ENCODE results near the gene FIGNL1.
A peak's percentile ranks its signal among the peaks of the same experiment; 100 is the strongest.

FIGNL1 gene

DNA sequence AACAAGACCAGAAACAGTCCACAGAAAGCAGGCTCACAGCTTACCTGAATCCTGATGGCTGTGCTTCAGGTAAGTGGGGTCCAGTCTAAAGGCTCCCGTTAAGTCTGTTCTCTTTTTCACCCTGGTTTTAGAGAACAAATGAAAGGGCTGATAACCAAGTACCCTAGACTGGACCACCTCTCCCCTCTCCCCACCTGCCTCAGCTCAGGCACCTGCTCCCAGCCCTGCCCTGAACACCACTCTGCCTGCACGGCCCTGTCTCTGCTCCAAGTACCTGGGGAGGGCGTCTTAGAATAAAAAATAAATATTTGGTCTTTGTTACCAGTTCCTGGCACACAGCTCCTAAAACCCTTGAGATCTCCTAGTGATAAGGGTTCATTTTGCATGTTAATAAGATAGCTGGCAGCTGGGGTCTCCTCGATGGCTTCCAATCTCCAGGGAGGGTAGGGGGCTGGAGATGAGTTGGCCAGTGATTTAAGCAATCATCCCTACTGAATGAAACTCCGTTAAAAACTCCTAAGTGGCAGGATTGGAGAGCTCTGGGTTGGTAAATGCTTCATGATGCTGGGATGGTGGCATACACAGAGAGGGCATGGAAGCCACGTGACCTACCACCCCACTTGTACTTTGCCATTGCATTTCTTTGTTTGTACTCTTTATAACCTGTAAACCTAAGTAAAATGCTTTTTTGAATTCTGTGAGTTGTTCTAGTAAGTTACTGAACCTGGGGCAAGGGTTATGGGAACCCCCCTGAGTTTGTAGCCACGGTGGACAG lies 29.8 kb upstream of the FIGNL1 start:
- TF ChIP-seq, protein P1, sequence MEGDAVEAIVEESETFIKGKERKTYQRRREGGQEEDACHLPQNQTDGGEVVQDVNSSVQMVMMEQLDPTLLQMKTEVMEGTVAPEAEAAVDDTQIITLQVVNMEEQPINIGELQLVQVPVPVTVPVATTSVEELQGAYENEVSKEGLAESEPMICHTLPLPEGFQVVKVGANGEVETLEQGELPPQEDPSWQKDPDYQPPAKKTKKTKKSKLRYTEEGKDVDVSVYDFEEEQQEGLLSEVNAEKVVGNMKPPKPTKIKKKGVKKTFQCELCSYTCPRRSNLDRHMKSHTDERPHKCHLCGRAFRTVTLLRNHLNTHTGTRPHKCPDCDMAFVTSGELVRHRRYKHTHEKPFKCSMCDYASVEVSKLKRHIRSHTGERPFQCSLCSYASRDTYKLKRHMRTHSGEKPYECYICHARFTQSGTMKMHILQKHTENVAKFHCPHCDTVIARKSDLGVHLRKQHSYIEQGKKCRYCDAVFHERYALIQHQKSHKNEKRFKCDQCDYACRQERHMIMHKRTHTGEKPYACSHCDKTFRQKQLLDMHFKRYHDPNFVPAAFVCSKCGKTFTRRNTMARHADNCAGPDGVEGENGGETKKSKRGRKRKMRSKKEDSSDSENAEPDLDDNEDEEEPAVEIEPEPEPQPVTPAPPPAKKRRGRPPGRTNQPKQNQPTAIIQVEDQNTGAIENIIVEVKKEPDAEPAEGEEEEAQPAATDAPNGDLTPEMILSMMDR (IDR thresholded peaks at IDR 0.05; ENCODE audit: insufficient read depth, low read depth, low read length, missing control alignments), result no peak
- DNase-seq (ENCODE audit: low read depth), result no peak
- no peak overlapping the region for H3K4me3 ChIP-seq (ENCODE audit: low read depth, low read length)

DNA sequence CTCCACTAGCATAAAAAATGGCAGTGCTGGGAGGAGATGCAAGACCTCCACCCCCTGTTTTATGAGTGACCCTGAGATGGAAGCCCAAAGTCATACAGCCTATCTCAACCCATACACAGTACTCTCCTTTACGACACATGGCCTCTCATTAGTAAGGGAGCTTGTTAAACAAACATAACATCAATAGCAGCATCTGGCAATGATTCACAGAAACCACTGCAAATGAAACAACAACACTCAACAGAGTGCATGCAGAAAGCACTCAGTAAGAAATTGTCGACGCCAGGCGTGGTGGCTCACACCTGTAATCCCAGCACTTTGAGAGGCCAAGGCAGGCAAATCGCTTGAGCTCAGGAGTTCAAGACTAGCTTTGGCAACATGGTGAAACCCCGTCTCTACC lies 27.5 kb upstream of the FIGNL1 start:
- H3K4me3 ChIP-seq (ENCODE audit: low read depth, low read length), result no peak overlapping the region
- DNase-seq (ENCODE audit: low read depth), result no peak
- TF ChIP-seq, protein P1 (IDR thresholded peaks at IDR 0.05; ENCODE audit: insufficient read depth, low read depth, low read length, missing control alignments), result no peak

DNA sequence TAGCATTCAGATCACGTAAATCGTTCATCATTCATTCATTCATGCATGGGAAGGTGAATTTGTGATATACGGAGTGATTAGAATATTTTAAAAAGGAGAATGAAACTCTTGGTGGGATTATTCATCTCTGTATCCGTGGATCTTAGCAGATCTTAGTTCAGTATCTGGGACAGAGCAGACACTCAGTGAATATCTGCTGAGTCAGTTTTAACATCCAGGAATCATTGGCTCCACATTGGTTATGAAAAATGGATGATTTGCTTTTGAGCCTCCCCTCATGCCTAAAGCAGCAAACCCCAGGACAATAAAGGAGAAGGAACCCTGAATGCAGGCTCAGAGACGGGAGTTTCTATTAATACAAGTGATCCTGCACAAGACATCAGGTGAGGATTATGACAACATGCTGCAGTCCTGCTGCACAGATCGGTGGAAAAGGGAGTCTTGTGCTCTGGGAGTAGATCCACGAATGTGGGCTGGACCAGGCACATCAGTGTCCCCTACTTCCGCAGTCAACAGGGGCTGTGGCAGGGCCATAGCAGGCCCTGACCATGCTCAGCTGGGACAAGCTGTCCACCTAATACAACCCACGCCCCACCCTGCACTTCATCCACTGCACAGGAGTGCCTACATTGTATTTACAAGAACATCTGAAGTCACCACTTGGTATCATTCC lies 26.9 kb upstream of the FIGNL1 start:
- TF ChIP-seq, protein P1 (IDR thresholded peaks at IDR 0.05; ENCODE audit: insufficient read depth, low read depth, low read length, missing control alignments), result no peak
- H3K4me3 ChIP-seq (ENCODE audit: low read depth, low read length), result no peak overlapping the region

DNA sequence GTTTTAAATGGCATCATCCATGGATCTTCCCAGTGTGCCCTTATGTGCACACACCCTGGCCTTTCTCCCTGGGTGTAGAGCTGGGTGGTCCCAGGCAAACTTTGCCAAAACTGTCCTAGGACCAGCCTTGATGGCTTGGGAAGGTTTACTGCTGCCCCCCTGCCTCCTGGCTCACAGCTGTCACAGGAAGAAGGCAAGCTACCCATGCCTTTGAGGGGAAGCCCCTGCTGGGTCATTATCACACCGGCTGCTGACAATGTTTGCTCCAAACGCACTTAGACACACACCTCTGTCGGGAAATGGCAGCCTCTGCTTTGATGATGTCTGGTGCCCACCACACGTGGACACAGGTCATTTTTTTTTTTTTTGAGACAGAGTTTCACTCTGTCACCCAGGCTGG lies 25.2 kb upstream of the FIGNL1 start:
- no peak overlapping the region for H3K4me3 ChIP-seq (ENCODE audit: low read depth, low read length)
- TF ChIP-seq, protein P1 (IDR thresholded peaks at IDR 0.05; ENCODE audit: insufficient read depth, low read depth, low read length, missing control alignments), result no peak
- peak; percentile 11 for DNase-seq (ENCODE audit: low read depth)

More for the DNA sequence above, 26.9 kb upstream of the FIGNL1 start:
- no peak for DNase-seq (ENCODE audit: low read depth)

DNA sequence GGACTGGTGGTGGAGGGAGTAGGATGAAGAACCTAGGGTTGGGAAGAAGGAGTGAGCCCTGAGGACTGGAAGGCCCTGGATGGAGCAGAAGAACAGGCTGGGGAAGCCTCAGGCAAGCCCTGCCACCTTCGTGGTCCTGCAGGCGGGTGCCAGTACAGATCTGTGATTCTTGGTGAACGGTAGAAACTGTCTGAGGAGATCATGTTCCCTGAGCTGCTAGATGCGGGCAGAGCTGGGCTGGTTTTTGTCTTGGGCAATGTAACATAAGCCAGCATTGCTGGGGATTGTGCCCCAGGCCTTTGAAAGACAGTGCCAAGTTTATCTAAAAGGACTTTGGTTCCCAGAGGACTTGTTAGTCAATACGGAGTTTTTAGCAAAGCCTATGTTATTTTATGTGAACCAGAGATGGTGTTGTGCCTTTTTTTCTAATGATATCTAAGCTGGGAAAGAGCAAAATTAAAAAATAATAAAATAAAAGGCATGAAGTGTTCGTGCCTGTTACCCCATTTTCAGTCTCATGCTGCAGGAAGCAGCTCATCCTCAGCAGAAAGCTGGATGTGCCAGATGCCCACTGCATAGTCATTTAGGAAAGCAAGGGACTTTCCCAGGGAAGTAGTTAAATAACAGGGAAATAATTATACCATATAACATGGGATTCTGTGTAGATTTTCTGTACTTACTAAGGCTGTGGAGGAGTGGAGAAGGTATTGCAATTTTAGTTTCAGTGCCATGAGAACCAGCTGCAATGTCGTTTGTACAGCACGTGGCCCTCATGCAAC lies 24.4 kb upstream of the FIGNL1 start:
- TF ChIP-seq, protein P1 (IDR thresholded peaks at IDR 0.05; ENCODE audit: insufficient read depth, low read depth, low read length, missing control alignments), result no peak
- no peak for DNase-seq (ENCODE audit: low read depth)
- no peak overlapping the region for H3K4me3 ChIP-seq (ENCODE audit: low read depth, low read length)

DNA sequence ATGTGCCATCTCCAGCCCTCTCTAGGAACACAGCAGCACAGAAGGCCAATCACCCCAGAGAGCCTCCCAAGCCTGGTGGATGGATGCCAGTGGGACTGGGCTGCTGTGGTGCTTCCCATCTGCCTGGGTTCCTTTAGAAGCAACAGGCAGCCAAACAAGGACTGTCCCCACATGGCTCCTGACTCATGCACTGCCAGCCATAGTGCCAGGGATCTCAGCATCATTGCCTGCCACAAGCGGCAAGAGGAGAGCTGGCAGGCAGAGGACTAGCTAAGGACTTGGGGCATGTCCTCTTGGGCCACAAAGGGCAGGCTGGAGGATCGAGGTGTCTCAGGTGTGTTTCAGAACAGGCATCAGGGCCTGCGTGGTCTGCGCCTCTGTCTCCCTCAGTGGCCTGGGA lies 23.4 kb upstream of the FIGNL1 start:
- H3K4me3 ChIP-seq (ENCODE audit: low read depth, low read length), result no peak overlapping the region
- TF ChIP-seq, protein P1 (IDR thresholded peaks at IDR 0.05; ENCODE audit: insufficient read depth, low read depth, low read length, missing control alignments), result no peak
- no peak for DNase-seq (ENCODE audit: low read depth)

Data from GM12865 (cell line).